ENCODE measurements around the gene INPP5A. TPM values are rescaled to one million over a fixed set of nuclear protein-coding genes. Genes with fewer than 3 reads are reported as not detected.

INPP5A gene
- total RNA-seq, 4 donors from 2014 or later: 16.9 to 58.2 (median 29.5) TPM

- Histone ChIP-seq H3K27me3 (no peaks in the 10 kb centered on the region), H3K36me3 (no peaks in the 10 kb centered on the region), H3K27ac (peak overlapping the region; percentile 49 to 81 (median 70)), H3K9me3 (no peaks in the 10 kb centered on the region), H3K4me3 (no peak overlapping the region), H3K4me1 (peaks cover 34 to 99% (median 60%) of the 10 kb centered on the region in 3 donors)
- TF ChIP-seq, protein P1, sequence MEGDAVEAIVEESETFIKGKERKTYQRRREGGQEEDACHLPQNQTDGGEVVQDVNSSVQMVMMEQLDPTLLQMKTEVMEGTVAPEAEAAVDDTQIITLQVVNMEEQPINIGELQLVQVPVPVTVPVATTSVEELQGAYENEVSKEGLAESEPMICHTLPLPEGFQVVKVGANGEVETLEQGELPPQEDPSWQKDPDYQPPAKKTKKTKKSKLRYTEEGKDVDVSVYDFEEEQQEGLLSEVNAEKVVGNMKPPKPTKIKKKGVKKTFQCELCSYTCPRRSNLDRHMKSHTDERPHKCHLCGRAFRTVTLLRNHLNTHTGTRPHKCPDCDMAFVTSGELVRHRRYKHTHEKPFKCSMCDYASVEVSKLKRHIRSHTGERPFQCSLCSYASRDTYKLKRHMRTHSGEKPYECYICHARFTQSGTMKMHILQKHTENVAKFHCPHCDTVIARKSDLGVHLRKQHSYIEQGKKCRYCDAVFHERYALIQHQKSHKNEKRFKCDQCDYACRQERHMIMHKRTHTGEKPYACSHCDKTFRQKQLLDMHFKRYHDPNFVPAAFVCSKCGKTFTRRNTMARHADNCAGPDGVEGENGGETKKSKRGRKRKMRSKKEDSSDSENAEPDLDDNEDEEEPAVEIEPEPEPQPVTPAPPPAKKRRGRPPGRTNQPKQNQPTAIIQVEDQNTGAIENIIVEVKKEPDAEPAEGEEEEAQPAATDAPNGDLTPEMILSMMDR (IDR thresholded peaks at IDR 0.05): no peak
- TF ChIP-seq POLR2A (IDR thresholded peaks at IDR 0.05): no peak
- DNase-seq: no peak
- intact Hi-C loops (cut with DNase I): no loop called here
- 30 to 47% methylated on average over 20 to 21 of the region's 22 CpGs for WGBS, 2 donors
Observed at GRCh38 chr10:132591166-132591971, 53.8 kb downstream of the INPP5A start.

DNA sequence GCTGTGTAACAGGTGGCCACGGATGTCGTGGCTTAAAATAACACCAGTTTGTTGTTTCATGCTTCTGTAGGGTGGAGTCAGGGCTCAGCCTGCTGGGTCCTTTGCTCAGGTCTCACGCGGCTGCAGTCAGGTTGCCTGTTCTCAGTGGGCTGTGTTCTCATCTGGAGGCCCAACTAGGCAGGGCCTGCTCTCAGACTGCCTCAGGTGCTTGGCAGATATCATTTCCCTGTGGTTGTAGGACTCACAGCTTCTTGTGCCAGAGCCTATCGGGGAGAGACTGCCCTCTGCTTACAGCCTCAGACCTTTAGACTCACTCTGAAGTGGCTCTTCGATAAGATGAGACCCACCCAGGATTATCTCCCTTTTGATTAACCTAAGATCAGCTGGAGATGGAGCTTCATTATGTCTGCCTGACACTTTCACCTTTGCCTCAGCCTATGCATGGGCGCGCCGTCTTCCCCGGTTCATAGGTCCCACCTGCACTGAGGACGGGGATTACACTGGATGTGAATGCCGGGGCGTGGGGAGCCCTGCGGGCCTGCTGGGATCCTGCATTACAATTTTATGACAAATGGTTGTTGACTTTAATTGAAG, 55.3 kb downstream of the INPP5A start:
- TF ChIP-seq, protein P1 (IDR thresholded peaks at IDR 0.05): no peak
- no peak for TF ChIP-seq POLR2A (IDR thresholded peaks at IDR 0.05)
- H3K9me3 ChIP-seq: no peaks in the 10 kb centered on the region
- no peak overlapping the region for H3K4me3 ChIP-seq
- peaks cover 29 to 98% (median 50%) of the 10 kb centered on the region in 3 donors for H3K4me1 ChIP-seq
- no peak for DNase-seq
- no peaks in the 10 kb centered on the region for H3K36me3 ChIP-seq
- WGBS, 2 donors: 76 to 85% methylated on average over 11 of the region's 14 CpGs
- intact Hi-C loops (cut with DNase I): no loop called here
- H3K27ac ChIP-seq: peak overlapping the region in 3 of 4 donors; percentile 10 to 42 (median 29)
- H3K27me3 ChIP-seq: no peaks in the 10 kb centered on the region

- intact Hi-C loops (cut with DNase I): no loop called here
- no peak for TF ChIP-seq POLR2A (IDR thresholded peaks at IDR 0.05)
- TF ChIP-seq, protein P1 (IDR thresholded peaks at IDR 0.05): no peak
- Histone ChIP-seq H3K9me3 (no peaks in the 10 kb centered on the region), H3K27me3 (no peaks in the 10 kb centered on the region), H3K4me1 (peaks cover 29 to 96% (median 50%) of the 10 kb centered on the region in 3 donors), H3K4me3 (no peak overlapping the region), H3K36me3 (no peaks in the 10 kb centered on the region), H3K27ac (peak overlapping the region in 2 of 4 donors; percentile 10 to 42)
- DNase-seq: no peak
- WGBS, 2 donors: 27 to 35% methylated on average over 3 of the region's 3 CpGs
Observed at GRCh38 chr10:132593389-132593788, 55.8 kb downstream of the INPP5A start.

DNA sequence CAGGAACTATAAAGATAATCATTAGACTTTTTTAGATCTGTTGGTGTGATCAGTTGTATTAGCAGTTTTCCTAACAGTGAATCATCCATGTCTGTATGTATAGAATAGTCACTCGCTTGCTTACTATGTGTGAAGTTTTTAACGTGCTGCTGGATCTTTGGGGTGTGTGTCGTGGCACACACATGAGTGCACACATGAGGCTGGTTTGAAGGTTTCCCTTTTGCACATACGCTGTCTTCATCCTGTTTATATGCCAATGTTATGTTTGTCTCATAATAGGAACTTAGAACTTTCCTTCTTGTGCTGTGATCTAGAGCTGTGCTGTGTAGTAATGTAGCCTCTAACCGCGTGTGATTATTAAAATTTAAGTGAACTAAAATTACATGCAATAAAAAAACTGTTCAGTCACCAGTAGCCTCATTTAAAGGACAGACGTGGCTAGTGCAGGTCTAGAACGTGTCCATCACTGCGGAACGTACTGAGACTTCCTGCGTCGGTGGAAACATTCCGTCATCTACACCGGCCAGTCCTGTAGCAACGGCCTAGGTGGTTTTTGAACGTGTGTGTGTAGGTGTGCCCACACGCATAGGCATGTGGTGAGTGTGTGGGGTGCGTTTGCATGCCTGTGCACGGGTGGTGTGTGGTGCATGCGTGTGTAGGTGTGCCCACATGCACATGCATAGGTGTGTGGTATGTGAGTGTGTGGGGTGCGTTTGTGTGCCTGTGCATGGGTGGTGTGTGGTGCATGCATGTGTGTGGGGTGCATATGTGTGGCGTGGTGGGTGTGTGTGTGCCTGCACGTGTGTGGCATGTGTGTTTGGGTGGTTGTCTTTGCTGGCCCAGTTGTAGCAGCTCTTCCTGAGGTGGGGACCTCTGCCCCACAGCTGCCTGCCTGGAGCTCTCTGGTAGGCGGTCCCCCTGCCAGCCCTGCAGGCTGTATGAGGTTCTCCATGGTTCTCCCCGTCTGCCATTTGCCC, 56.6 kb downstream of the INPP5A start:
- intact Hi-C loops (cut with DNase I): no loop called here
- Histone ChIP-seq H3K27ac (no peak overlapping the region), H3K36me3 (no peaks in the 10 kb centered on the region), H3K9me3 (peaks cover 0 to under 1% (median 0%) of the 10 kb centered on the region in 3 donors), H3K27me3 (no peaks in the 10 kb centered on the region), H3K4me3 (no peak overlapping the region), H3K4me1 (peaks cover 29 to 96% (median 43%) of the 10 kb centered on the region in 3 donors)
- WGBS, 2 donors: 63 to 69% methylated on average over 18 to 22 of the region's 25 CpGs
- DNase-seq: no peak
- TF ChIP-seq POLR2A (IDR thresholded peaks at IDR 0.05): no peak
- TF ChIP-seq, protein P1 (IDR thresholded peaks at IDR 0.05): no peak
